OCI-LY7 (cell line): ENCODE measurements around the gene FAM120C. TPM values are rescaled to one million over a fixed set of nuclear protein-coding genes. Genes with fewer than 3 reads are reported as not detected.

Experiments used
- BruUV-seq: library from RNA; stranded (reverse); fragments of 400-500 nt; replicated peaks from 2 replicates; lab custom pipeline; 2021; lab: Mats Ljungman, UMichigan
- CTCF ChIA-PET: fragments of 300-600 bp; sonication (Branson Sonifier 250); formaldehyde crosslinking; loops from one replicate; lab custom pipeline; 2022; ENCODE audit warnings: antibody characterized with exemption; ENCODE audit not compliant: unreplicated experiment; lab: Charles Lee
- POLR2A ChIA-PET: fragments of 300-600 bp; sonication (Branson Sonifier 250); formaldehyde crosslinking; loops from one replicate; lab custom pipeline; 2022; ENCODE audit warnings: antibody characterized with exemption; lab: Charles Lee
- DNase-seq: peaks from one replicate; pipeline ENCODE4 v3.0.0-alpha.2; 2015; ENCODE audit warnings: low spot score
- H2AFZ ChIP-seq: fragments of 200-600 bp; sonication (generic), shearing (Covaris generic); 2 replicates; pipeline ENCODE4 v1.6.1; 2014; ENCODE audit warnings: mild to moderate bottlenecking, antibody characterized with exemption, low read length, moderate library complexity
- H3K27ac ChIP-seq: fragments of 200-600 bp; sonication (generic); 2 replicates; pipeline ENCODE4 v1.5.1; 2014; ENCODE audit warnings: mixed run types, low read depth, mild to moderate bottlenecking, moderate library complexity, low read length, inconsistent platforms; ENCODE audit not compliant: poor library complexity, severe bottlenecking
- H3K36me3 ChIP-seq: fragments of 200-600 bp; sonication (generic); 2 replicates; pipeline ENCODE4 v1.6.1; 2014; ENCODE audit warnings: mild to moderate bottlenecking, antibody characterized with exemption, low read length, moderate library complexity, mixed read lengths; ENCODE audit not compliant: insufficient read depth
- H3K4me1 ChIP-seq: fragments of 200-600 bp; sonication (generic); 2 replicates; pipeline ENCODE4 v1.5.1; 2014; ENCODE audit warnings: mild to moderate bottlenecking, low read length; ENCODE audit not compliant: insufficient read depth, poor library complexity, severe bottlenecking
- H3K4me2 ChIP-seq: fragments of 200-600 bp; sonication (generic); 2 replicates; pipeline ENCODE4 v1.6.1; 2014; ENCODE audit warnings: mild to moderate bottlenecking, low read length
- H3K4me3 ChIP-seq: fragments of 200-600 bp; sonication (generic); 2 replicates; pipeline ENCODE4 v1.5.1; 2014; ENCODE audit warnings: mild to moderate bottlenecking, low read depth, low read length; ENCODE audit not compliant: poor library complexity, severe bottlenecking
- H3K79me2 ChIP-seq: fragments of 200-600 bp; sonication (generic); 2 replicates; pipeline ENCODE4 v1.6.1; 2016; ENCODE audit warnings: low read depth, mild to moderate bottlenecking, low read length, moderate library complexity, mixed read lengths; ENCODE audit not compliant: insufficient read depth
- H3K9me2 ChIP-seq: fragments of 200-600 bp; sonication (generic); 2 replicates; pipeline ENCODE4 v1.6.1; 2016; ENCODE audit warnings: mild to moderate bottlenecking, low read length, mixed read lengths; ENCODE audit not compliant: insufficient read depth
- H3K9me3 ChIP-seq: fragments of 200-600 bp; sonication (generic); 2 replicates; pipeline ENCODE4 v1.6.1; 2014; ENCODE audit warnings: mild to moderate bottlenecking, mixed run types, low read length, mixed read lengths
- H4K20me1 ChIP-seq: fragments of 200-600 bp; sonication (generic); 2 replicates; pipeline ENCODE4 v1.6.1; 2014; ENCODE audit warnings: mild to moderate bottlenecking, antibody characterized with exemption, low read length, moderate library complexity, mixed read lengths; ENCODE audit not compliant: insufficient read depth
- EZH2phosphoT487 ChIP-seq: fragments of 200-600 bp; sonication (generic); IDR thresholded peaks from 2 replicates; pipeline ENCODE4 v1.6.1; 2018; ENCODE audit warnings: low read depth, borderline replicate concordance, mild to moderate bottlenecking, mixed run types, antibody characterized with exemption, low read length, moderate library complexity, mixed read lengths
- intact Hi-C: fragments of 100-400 bp; cut with micrococcal nuclease; formaldehyde crosslinking; loops from one replicate; pipeline ENCODE4 v1.10.0; 2022; ENCODE audit not compliant: unreplicated experiment
- total RNA-seq, 2 experiments: library from RNA; depleted of rRNA in 1 of 2; stranded (reverse); fragments of >200 nt in 1 of 2; shearing (Covaris generic) in 1 of 2; gene quantifications; 2 replicates each; pipeline ENCODE4 v1.2.3, GENCODE V29; 2014 to 2022
- TF ChIP-seq, protein P1 (sequence below): fragments of 200-600 bp; sonication (generic); conservative IDR thresholded peaks from 2 replicates; pipeline ENCODE4 v1.5.1; 2014; ENCODE audit warnings: mild to moderate bottlenecking, antibody characterized with exemption, low read length, moderate library complexity, mixed read lengths

The FAM120C gene
- total RNA-seq, 2 experiments from 2014 or later = 21.4 to 22.2 TPM

GRCh38 chrX:54089191-54089590 lies 93.9 kb downstream of the FAM120C start:
- ChIA-PET CTCF (no interaction called here), POLR2A (no interaction called here)
- no TSS peak for BruUV-seq
- no peak for DNase-seq
- H2AFZ ChIP-seq = no peak overlapping the region
- H3K36me3 ChIP-seq = no peaks in the 10 kb centered on the region
- H3K79me2 ChIP-seq = no peaks in the 10 kb centered on the region
- no peak overlapping the region for H3K4me2 ChIP-seq
- H3K4me3 ChIP-seq = no peak overlapping the region
- no peaks in the 10 kb centered on the region for H3K4me1 ChIP-seq
- intact Hi-C loops = no loop called here
- H3K9me2 ChIP-seq = no peaks in the 10 kb centered on the region
- no peak overlapping the region for H3K27ac ChIP-seq
- H4K20me1 ChIP-seq = no peaks in the 10 kb centered on the region
- no peaks in the 10 kb centered on the region for H3K9me3 ChIP-seq
- TF ChIP-seq EZH2phosphoT487 = no peak
- TF ChIP-seq, protein P1, sequence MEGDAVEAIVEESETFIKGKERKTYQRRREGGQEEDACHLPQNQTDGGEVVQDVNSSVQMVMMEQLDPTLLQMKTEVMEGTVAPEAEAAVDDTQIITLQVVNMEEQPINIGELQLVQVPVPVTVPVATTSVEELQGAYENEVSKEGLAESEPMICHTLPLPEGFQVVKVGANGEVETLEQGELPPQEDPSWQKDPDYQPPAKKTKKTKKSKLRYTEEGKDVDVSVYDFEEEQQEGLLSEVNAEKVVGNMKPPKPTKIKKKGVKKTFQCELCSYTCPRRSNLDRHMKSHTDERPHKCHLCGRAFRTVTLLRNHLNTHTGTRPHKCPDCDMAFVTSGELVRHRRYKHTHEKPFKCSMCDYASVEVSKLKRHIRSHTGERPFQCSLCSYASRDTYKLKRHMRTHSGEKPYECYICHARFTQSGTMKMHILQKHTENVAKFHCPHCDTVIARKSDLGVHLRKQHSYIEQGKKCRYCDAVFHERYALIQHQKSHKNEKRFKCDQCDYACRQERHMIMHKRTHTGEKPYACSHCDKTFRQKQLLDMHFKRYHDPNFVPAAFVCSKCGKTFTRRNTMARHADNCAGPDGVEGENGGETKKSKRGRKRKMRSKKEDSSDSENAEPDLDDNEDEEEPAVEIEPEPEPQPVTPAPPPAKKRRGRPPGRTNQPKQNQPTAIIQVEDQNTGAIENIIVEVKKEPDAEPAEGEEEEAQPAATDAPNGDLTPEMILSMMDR = no peak

GRCh38 chrX:54087661-54088060 lies 95.4 kb downstream of the FAM120C start:
- POLR2A ChIA-PET = interaction anchor here (0.6 to 0.7 kb wide), 2 partner anchors 246 to 392 kb away, joined by 3 to 4 read pairs; no protein-coding TSS in a partner anchor
- DNase-seq = no peak
- intact Hi-C loops = no loop called here
- Histone ChIP-seq H3K36me3 (no peaks in the 10 kb centered on the region), H3K27ac (no peak overlapping the region), H3K9me2 (no peaks in the 10 kb centered on the region), H3K4me1 (no peaks in the 10 kb centered on the region), H3K4me3 (no peak overlapping the region), H4K20me1 (no peaks in the 10 kb centered on the region), H3K79me2 (no peaks in the 10 kb centered on the region), H2AFZ (no peak overlapping the region), H3K9me3 (no peaks in the 10 kb centered on the region), H3K4me2 (no peak overlapping the region)
- BruUV-seq = no TSS peak
- CTCF ChIA-PET = no interaction called here
- TF ChIP-seq, protein P1 = no peak
- no peak for TF ChIP-seq EZH2phosphoT487

DNA sequence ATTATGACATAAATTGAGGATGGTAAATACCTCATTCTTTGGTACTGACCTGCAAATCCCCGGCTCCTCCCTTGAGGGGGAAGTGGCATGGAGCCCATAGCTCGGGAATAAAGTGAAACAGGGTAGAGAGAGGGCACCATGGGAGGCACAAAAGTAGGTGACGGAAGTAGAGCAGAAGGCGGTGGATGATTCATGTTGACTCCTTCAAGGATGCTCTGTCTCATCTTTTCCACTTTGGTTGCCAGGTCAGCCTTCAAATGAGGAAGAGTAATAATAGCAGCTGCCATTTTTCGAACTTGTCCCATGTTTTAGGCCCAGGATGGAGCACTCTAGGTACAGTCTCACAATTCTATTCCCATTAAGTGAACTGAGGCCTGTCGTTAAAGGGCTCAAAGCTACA lies 97.4 kb downstream of the FAM120C start:
- H3K36me3 ChIP-seq = no peaks in the 10 kb centered on the region
- intact Hi-C loops = no loop called here
- H3K27ac ChIP-seq = no peak overlapping the region
- H3K4me2 ChIP-seq = no peak overlapping the region
- H2AFZ ChIP-seq = no peak overlapping the region
- TF ChIP-seq, protein P1 = no peak
- TF ChIP-seq EZH2phosphoT487 = no peak
- no peaks in the 10 kb centered on the region for H4K20me1 ChIP-seq
- H3K4me3 ChIP-seq = no peak overlapping the region
- H3K79me2 ChIP-seq = no peaks in the 10 kb centered on the region
- CTCF ChIA-PET = no interaction called here
- no peaks in the 10 kb centered on the region for H3K4me1 ChIP-seq
- no TSS peak for BruUV-seq
- no peak for DNase-seq
- H3K9me2 ChIP-seq = no peaks in the 10 kb centered on the region
- POLR2A ChIA-PET = no interaction called here
- H3K9me3 ChIP-seq = no peaks in the 10 kb centered on the region
